Lung (tissue), 12 donors: ENCODE results near the gene SFXN2. TPM values are rescaled to one million over a fixed set of nuclear protein-coding genes. Genes with fewer than 3 reads are reported as not detected.

Experiments
- ATAC-seq: fragments of 200-7000 bp; cut with Tn5 transposase; one replicate; pipeline ENCODE4 v1.9.1; 2020; ENCODE audit warnings: moderate number of reproducible peaks; ENCODE audit not compliant: insufficient read depth, low FRiP score
- DNase-seq, 3 donors: peaks; one replicate each; pipeline ENCODE4 v3.0.0-alpha.2; 2013 to 2017
- H3K27ac ChIP-seq, 2 donors: one replicate each; pipeline ENCODE4 v1.5.1; 2013; ENCODE audit warnings: mild to moderate bottlenecking in 2 of 2, moderate library complexity in 2 of 2, control low read depth in 1 of 2, inconsistent platforms in 1 of 2, low read depth in 1 of 2, low read length in 1 of 2
- H3K27me3 ChIP-seq, 3 donors: one replicate each; pipeline ENCODE4 v1.5.1; 2013; ENCODE audit warnings: low read length in 2 of 3; ENCODE audit not compliant: control insufficient read depth in 3 of 3, insufficient read depth in 3 of 3
- H3K36me3 ChIP-seq, 4 donors: one replicate each; pipeline ENCODE4 v1.5.1; 2013; ENCODE audit warnings: low read length in 4 of 4, mild to moderate bottlenecking in 1 of 4, moderate library complexity in 1 of 4; ENCODE audit not compliant: control insufficient read depth in 4 of 4, insufficient read depth in 4 of 4
- H3K4me1 ChIP-seq, 5 donors: one replicate each; pipeline ENCODE4 v1.5.1; 2013; ENCODE audit warnings: low read length in 5 of 5, mild to moderate bottlenecking in 2 of 5, moderate library complexity in 1 of 5; ENCODE audit not compliant: control insufficient read depth in 5 of 5, insufficient read depth in 5 of 5
- H3K4me3 ChIP-seq: one replicate; pipeline ENCODE4 v1.5.1; 2013; ENCODE audit warnings: mild to moderate bottlenecking, control low read depth, moderate library complexity
- H3K9ac ChIP-seq, 2 donors: one replicate each; pipeline ENCODE4 v1.5.1; 2013; ENCODE audit warnings: low read length in 2 of 2, control low read depth in 1 of 2; ENCODE audit not compliant: insufficient read depth in 1 of 2
- H3K9me3 ChIP-seq, 4 donors: one replicate each; pipeline ENCODE4 v1.5.1; 2013; ENCODE audit warnings: low read length in 3 of 4, mild to moderate bottlenecking in 1 of 4, moderate library complexity in 1 of 4; ENCODE audit not compliant: control insufficient read depth in 4 of 4, insufficient read depth in 3 of 4
- CTCF ChIP-seq: IDR thresholded peaks from 2 replicates; pipeline ENCODE4 v1.5.1; 2012; ENCODE audit warnings: mild to moderate bottlenecking; ENCODE audit errors: control extremely low read depth, extremely low read depth
- WGBS, 2 donors: extraction: QIAGEN DNeasy Blood & Tissue Kit; methylation state at CpG; one replicate each; pipeline ENCODE4 v1.1.7; 2013; 5-methylcytosine and 5-hydroxymethylcytosine counted together
- polyA plus RNA-seq, 2 donors: library from polyadenylated mRNA; stranded (reverse); fragments of 200-250 nt; gene quantifications; one replicate each; pipeline ENCODE4 v1.2.1, GENCODE V29; 2013
- total RNA-seq, 2 donors: library from RNA; depleted of rRNA in 1 of 2; stranded (reverse); fragments of >200 nt in 1 of 2; gene quantifications; one replicate each; pipeline ENCODE4 v1.2.1, GENCODE V29; 2014 to 2021
- donor health status: control.
- donor health status: control.
- donor health status: Bipolar disorder and iron deficiency.
- donor health status: healthy.
- donor health status: DM: yes; HTN: yes; CAD: no.

SFXN2 gene
- total and polyA plus RNA-seq, 4 donors, result 10.8 to 27.0 (median 14.0) TPM

DNA sequence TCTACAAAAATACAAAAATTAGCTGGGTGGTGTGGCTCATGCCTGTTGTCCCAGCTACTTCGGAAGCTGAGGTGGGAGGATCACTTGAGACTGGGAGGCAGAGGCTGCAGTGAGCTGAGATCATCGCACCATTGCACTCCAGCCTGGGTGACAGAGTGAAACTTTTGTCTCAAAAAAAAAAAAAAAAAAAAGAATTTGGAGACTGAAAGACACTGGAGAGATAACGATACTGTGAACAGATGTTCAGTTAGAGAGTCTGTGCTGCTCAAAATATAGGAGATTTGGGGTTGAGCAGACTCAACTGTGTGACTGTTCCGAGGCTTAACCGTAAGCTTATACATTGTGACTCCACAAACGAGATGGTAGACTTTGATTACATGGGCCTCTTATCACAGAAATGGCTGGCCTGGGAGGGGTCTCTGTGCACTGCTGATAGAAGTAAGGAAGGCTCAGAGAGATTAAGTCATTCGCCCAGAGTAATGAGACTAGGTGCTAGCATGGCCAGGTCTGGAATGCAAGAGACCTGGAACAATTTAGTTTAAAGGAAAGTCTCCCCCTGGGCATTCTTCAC lies 48.7 kb downstream of the SFXN2 start:
- WGBS, 2 donors, result 86 to 91% methylated on average over 7 of the region's 7 CpGs
- ATAC-seq (no peak), DNase-seq (no peak)
- H3K4me3 ChIP-seq, result no peak overlapping the region
- H3K36me3 ChIP-seq, result peaks cover 0 to 9% (median 0%) of the 10 kb centered on the region in 4 donors
- peaks cover 0 to 18% (median 11%) of the 10 kb centered on the region in 5 donors for H3K4me1 ChIP-seq
- no peaks in the 10 kb centered on the region for H3K27me3 ChIP-seq
- H3K9ac ChIP-seq, result no peak overlapping the region
- no peak for TF ChIP-seq CTCF
- H3K9me3 ChIP-seq, result no peaks in the 10 kb centered on the region
- peak overlapping the region in 1 of 2 donors; percentile 8 for H3K27ac ChIP-seq

DNA sequence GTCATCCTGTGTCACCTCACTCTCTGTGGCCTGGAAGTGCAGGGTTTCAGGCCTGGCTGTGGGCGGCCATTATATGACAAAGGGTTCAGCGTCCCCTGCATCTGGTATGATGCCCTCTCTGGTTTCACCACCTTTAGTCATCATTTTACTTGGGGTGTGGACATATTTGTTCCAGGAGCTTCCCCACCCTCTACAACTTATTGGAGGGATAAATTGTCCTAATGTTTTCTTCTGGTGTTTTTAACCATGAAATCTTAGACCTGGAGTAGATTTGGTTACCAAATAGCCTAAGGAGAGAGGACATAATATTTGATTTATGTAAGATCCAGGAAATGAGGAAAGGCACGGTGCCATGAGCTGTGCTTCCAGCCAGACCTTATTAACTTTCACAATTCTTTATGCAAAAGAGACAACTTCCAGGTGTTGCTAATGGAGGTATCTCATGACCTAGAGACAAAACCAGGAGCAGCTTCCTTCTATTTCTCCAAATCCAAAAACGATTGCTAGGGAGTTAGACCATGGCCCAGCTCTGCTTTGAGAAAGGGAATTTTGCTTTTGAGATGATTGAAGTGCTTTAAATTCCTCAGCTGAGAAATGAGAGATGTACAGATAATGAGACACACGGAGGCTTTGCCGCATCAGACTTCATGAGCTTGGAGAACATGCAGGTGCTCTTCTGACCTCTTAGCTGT lies 50.2 kb downstream of the SFXN2 start:
- no peak for TF ChIP-seq CTCF
- peaks cover 0 to 18% (median 11%) of the 10 kb centered on the region in 5 donors for H3K4me1 ChIP-seq
- H3K27ac ChIP-seq, result peak overlapping the region in 1 of 2 donors; percentile 54
- no peaks in the 10 kb centered on the region for H3K9me3 ChIP-seq
- no peak overlapping the region for H3K4me3 ChIP-seq
- DNase-seq (peak in 1 of 3 donors; percentile 59), ATAC-seq (no peak)
- WGBS, 2 donors, result 54 to 67% methylated on average over 6 of the region's 6 CpGs
- H3K27me3 ChIP-seq, result no peaks in the 10 kb centered on the region
- peaks cover 0 to 9% (median under 1%) of the 10 kb centered on the region in 4 donors for H3K36me3 ChIP-seq
- H3K9ac ChIP-seq, result no peak overlapping the region

- Histone ChIP-seq H3K27ac (peak overlapping the region in 1 of 2 donors; percentile 61), H3K27me3 (no peaks in the 10 kb centered on the region), H3K9me3 (no peaks in the 10 kb centered on the region), H3K4me1 (peaks cover 0 to 18% (median 11%) of the 10 kb centered on the region in 5 donors), H3K36me3 (peaks cover 0 to 9% (median under 1%) of the 10 kb centered on the region in 4 donors), H3K9ac (no peak overlapping the region), H3K4me3 (no peak overlapping the region)
- ATAC-seq (no peak), DNase-seq (no peak)
- 68 to 87% methylated on average over 7 of the region's 7 CpGs for WGBS, 2 donors
- no peak for TF ChIP-seq CTCF
These were observed 50.9 kb downstream of the SFXN2 start for GRCh38 chr10:102765336-102765735.
